Measurements from ENCODE around the gene FCGR3B.
"Not testable (repeated sequence)": the region's sequence is repeated elsewhere in the genome, so short reads cannot be mapped to it uniquely, and the experiment has no call there.

DNA sequence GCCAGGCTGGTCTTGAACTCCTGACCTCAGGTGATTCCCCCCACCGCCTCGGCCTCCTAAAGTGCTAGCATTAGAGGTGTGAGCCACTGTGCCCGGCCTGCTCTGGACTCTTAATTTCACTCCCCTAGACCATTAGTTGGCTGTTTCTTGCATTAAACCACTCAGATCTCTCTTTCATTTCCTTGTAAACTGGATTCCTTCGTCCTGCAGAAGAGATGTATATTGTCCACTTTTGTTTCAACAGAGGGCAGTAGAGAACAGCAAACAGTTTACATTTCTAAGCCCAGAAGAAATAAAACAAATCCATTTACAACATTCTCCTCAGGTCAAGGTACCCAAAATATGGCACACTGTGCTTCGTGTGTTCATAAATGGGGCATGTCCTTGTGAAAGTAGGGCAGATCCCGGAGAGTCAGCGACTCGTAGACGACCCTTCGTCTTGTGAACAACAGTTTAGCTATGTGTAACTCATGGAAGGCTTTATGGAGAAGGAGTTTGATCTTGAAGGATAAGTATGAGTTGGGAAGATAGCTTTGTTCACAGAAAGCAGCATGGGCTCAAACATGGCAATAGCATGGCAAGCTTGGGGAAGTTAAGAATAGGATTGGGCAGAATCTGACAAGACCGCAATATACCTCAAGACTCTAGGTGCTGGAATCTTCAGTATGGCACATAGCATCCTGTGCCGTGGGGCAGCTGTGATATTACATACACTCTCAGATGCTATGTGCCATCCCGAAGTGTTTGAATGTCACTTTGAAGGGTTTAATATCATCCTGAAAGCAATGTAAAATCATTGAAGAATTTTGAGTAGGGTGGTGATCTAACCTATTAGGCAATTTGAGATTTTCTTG lies 16.8 kb upstream of the FCGR3B start:
- not testable (repeated sequence) for TF ChIP-seq POLR2A (IDR thresholded peaks at IDR 0.05; ENCODE audit: low read length); GATA1 (IDR thresholded peaks at IDR 0.05; ENCODE audit: low read depth, low read length)
